ENCODE measurements around the gene DCAKD. TPM values are rescaled to one million over a fixed set of nuclear protein-coding genes. Genes with fewer than 3 reads are reported as not detected.

DCAKD gene
- total RNA-seq, 1 donor from 2014 or later = 5.0 TPM

GRCh38 chr17:45013021-45013997, 38.1 kb downstream of the DCAKD start:
- intact Hi-C loops (cut with DNase I) = no loop called here
- Histone ChIP-seq H3K4me1 (no peaks in the 10 kb centered on the region), H3K4me3 (no peak overlapping the region), H3K36me3 (no peaks in the 10 kb centered on the region), H3K27ac (no peak overlapping the region), H3K27me3 (no peaks in the 10 kb centered on the region), H3K9me3 (no peaks in the 10 kb centered on the region)
- no peak for TF ChIP-seq CTCF (IDR thresholded peaks at IDR 0.05)
- DNase-seq (ENCODE audit: low spot score in 2 of 2) = no peak

- Histone ChIP-seq H3K4me1 (no peaks in the 10 kb centered on the region), H3K4me3 (no peak overlapping the region), H3K36me3 (no peaks in the 10 kb centered on the region), H3K27me3 (no peaks in the 10 kb centered on the region), H3K27ac (no peak overlapping the region), H3K9me3 (no peaks in the 10 kb centered on the region)
- no peak for DNase-seq (ENCODE audit: low spot score in 2 of 2)
- TF ChIP-seq CTCF (IDR thresholded peaks at IDR 0.05) = no peak
- intact Hi-C loops (cut with DNase I) = no loop called here
Observed at GRCh38 chr17:45011767-45012166, 39.7 kb downstream of the DCAKD start.

GRCh38 chr17:45009676-45010467, 41.6 kb downstream of the DCAKD start:
- Histone ChIP-seq H3K9me3 (no peaks in the 10 kb centered on the region), H3K27ac (no peak overlapping the region), H3K36me3 (no peaks in the 10 kb centered on the region), H3K4me3 (no peak overlapping the region), H3K4me1 (no peaks in the 10 kb centered on the region), H3K27me3 (no peaks in the 10 kb centered on the region)
- TF ChIP-seq CTCF (IDR thresholded peaks at IDR 0.05) = no peak
- intact Hi-C loops (cut with DNase I) = no loop called here
- DNase-seq (ENCODE audit: low spot score in 2 of 2) = no peak

GRCh38 chr17:45008216-45008615, 43.2 kb downstream of the DCAKD start:
- Histone ChIP-seq H3K9me3 (no peaks in the 10 kb centered on the region), H3K27ac (no peak overlapping the region), H3K27me3 (no peaks in the 10 kb centered on the region), H3K4me3 (no peak overlapping the region), H3K36me3 (no peaks in the 10 kb centered on the region), H3K4me1 (no peaks in the 10 kb centered on the region)
- TF ChIP-seq CTCF (IDR thresholded peaks at IDR 0.05) = no peak
- DNase-seq (ENCODE audit: low spot score in 2 of 2) = no peak
- intact Hi-C loops (cut with DNase I) = no loop called here

GRCh38 chr17:45006927-45007461, 44.4 kb downstream of the DCAKD start:
- no peak for TF ChIP-seq CTCF (IDR thresholded peaks at IDR 0.05)
- no peaks in the 10 kb centered on the region for H3K36me3 ChIP-seq
- H3K4me1 ChIP-seq = no peaks in the 10 kb centered on the region
- H3K4me3 ChIP-seq = no peak overlapping the region
- intact Hi-C loops (cut with DNase I) = no loop called here
- no peaks in the 10 kb centered on the region for H3K27me3 ChIP-seq
- no peak overlapping the region for H3K27ac ChIP-seq
- no peaks in the 10 kb centered on the region for H3K9me3 ChIP-seq
- DNase-seq (ENCODE audit: low spot score in 2 of 2) = no peak

Measured in ascending aorta (tissue), 2 donors.